ENCODE results near the gene SGSH. TPM values are rescaled to one million over a fixed set of nuclear protein-coding genes. Genes with fewer than 3 reads are reported as not detected.
A peak's percentile ranks its signal among the peaks of the same experiment; 100 is the strongest.

SGSH gene
- total RNA-seq, 3 donors from 2014 or later (not counting 1 experiment from before 2014, with no cell fraction given): 73.4 to 96.5 (median 74.1) TPM

DNA sequence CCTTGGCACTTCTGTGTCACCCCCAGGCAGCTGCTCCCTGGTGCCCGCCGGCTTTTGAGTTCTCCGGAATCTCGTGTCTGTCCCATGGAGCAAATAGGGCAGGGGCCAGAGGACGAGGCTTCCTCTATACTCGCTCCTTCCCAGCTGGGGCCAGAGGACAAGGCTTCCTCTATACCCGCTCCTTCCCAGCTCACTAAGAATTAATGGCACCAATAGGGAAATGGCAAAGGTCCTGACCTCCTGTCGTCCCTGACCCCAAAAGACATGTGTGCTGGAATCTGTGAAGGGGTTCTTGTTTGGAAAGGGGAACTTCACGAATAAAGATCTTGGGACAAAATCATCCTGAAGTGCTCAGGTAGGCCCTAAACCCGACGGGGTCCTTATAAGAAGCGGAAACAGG, 7.6 kb downstream of the SGSH start:
- DNase-seq (no peak), ATAC-seq (no peak)
- Mint-ChIP-seq H3K27ac (peak overlapping the region in 1 of 2 donors; percentile 24), H3K36me3 (no peaks in the 10 kb centered on the region), H3K9me3 (no peaks in the 10 kb centered on the region), H3K27me3 (ENCODE audit: low read depth in 2 of 2) (no peaks in the 10 kb centered on the region), H3K4me3 (no peak overlapping the region), H3K4me1 (peaks cover 4 to 5% of the 10 kb centered on the region in 2 donors)
- Histone ChIP-seq H3K27ac (ENCODE audit: low read length) (no peak overlapping the region), H3K27me3 (ENCODE audit: control insufficient read depth, insufficient read depth, low read length) (no peaks in the 10 kb centered on the region), H3K4me3 (ENCODE audit: low read length) (no peak overlapping the region), H3K36me3 (ENCODE audit: control insufficient read depth, insufficient read depth, low read length) (peaks cover 68% of the 10 kb centered on the region), H3K9me3 (ENCODE audit: control insufficient read depth, insufficient read depth, low read length) (no peaks in the 10 kb centered on the region), H3K4me1 (ENCODE audit: control insufficient read depth, insufficient read depth, low read length) (peaks cover 19% of the 10 kb centered on the region)
- WGBS (ENCODE audit: insufficient coverage): 96% methylated on average over 11 of the region's 12 CpGs
- TF ChIP-seq, protein P1, sequence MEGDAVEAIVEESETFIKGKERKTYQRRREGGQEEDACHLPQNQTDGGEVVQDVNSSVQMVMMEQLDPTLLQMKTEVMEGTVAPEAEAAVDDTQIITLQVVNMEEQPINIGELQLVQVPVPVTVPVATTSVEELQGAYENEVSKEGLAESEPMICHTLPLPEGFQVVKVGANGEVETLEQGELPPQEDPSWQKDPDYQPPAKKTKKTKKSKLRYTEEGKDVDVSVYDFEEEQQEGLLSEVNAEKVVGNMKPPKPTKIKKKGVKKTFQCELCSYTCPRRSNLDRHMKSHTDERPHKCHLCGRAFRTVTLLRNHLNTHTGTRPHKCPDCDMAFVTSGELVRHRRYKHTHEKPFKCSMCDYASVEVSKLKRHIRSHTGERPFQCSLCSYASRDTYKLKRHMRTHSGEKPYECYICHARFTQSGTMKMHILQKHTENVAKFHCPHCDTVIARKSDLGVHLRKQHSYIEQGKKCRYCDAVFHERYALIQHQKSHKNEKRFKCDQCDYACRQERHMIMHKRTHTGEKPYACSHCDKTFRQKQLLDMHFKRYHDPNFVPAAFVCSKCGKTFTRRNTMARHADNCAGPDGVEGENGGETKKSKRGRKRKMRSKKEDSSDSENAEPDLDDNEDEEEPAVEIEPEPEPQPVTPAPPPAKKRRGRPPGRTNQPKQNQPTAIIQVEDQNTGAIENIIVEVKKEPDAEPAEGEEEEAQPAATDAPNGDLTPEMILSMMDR (IDR thresholded peaks at IDR 0.05): no peak
- intact Hi-C loops (cut with micrococcal nuclease): no loop called here

DNA sequence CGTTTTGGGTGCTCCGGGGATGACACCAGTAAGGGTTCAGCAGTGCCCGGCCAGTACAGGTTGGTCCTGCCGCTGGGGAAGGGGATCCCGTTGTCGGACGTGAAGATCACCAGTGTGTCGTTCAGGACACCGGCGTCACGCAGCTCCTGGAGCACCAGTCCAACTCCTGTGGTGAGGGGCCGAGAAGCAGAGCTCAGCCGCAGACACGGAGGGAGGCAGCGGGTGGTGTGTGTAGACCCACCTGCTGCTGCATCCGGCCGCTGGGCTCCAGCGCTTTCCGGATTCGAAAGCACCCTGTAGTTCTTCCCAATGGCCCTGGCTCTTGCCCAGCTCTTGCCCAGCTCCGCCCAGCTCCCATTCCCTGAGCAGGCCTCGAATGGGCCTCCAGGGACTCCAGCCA, 8.0 kb downstream of the SGSH start:
- Mint-ChIP-seq H3K4me1 (peaks cover 0 to under 1% of the 10 kb centered on the region in 2 donors), H3K9me3 (no peaks in the 10 kb centered on the region)
- peaks cover 65% of the 10 kb centered on the region for H3K36me3 ChIP-seq (ENCODE audit: control insufficient read depth, insufficient read depth, low read length)

DNA sequence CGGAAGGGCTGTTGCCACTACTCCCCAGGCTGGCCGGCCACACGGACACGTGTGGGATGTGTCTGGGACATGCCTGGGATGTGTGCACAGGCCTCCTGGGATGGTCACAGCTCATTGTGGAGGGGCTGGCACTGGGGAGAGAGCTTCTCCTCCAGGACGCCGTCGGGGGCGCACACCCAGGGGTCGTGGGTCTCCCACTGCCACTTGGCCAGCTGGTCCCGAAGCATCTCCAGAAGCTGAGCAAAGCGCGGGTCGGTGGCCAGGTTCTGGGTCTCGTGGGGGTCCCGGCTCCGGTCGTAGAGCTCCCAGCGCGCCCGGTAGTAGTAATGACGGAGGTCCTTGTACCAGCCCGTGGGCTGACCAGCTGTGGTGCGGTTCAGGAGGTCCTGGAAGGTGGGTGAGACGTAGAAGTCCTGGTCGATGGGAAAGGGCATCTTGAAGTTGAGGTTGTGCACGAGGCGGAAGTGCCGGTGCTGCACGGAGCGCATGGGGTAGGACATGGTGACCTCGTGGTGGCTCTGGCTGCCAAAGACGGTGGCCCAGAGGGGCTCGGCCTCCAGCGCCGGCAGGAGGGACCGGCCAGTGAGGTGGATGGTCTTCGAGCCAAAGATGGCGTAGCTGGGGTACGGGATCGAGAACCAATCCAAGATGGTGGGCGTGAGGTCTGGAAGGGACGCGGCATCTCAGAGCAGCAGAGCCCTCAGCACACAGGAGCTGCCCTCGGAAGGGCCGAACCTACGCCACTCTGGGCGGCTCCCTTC, 9.6 kb downstream of the SGSH start:
- Mint-ChIP-seq H3K4me1 (no peaks in the 10 kb centered on the region), H3K27ac (no peak overlapping the region), H3K27me3 (ENCODE audit: low read depth in 2 of 2) (no peaks in the 10 kb centered on the region), H3K4me3 (no peak overlapping the region), H3K9me3 (no peaks in the 10 kb centered on the region), H3K36me3 (no peaks in the 10 kb centered on the region)
- DNase-seq: no peak
- WGBS (ENCODE audit: insufficient coverage): 96% methylated on average over 47 of the region's 47 CpGs
- intact Hi-C loops (cut with micrococcal nuclease): no loop called here
- H3K36me3 ChIP-seq (ENCODE audit: control insufficient read depth, insufficient read depth, low read length): peaks cover 56% of the 10 kb centered on the region
- ATAC-seq: no peak
- no peaks in the 10 kb centered on the region for H3K27me3 ChIP-seq (ENCODE audit: control insufficient read depth, insufficient read depth, low read length)
- no peak overlapping the region for H3K4me3 ChIP-seq (ENCODE audit: low read length)
- no peak overlapping the region for H3K27ac ChIP-seq (ENCODE audit: low read length)
- no peaks in the 10 kb centered on the region for H3K9me3 ChIP-seq (ENCODE audit: control insufficient read depth, insufficient read depth, low read length)
- TF ChIP-seq, protein P1 (IDR thresholded peaks at IDR 0.05): no peak
- H3K4me1 ChIP-seq (ENCODE audit: control insufficient read depth, insufficient read depth, low read length): peaks cover 12% of the 10 kb centered on the region

More for the DNA sequence above, 8.0 kb downstream of the SGSH start:
- Mint-ChIP-seq H3K27me3 (ENCODE audit: low read depth in 2 of 2) (no peaks in the 10 kb centered on the region), H3K4me3 (no peak overlapping the region), H3K36me3 (no peaks in the 10 kb centered on the region), H3K27ac (no peak overlapping the region)
- TF ChIP-seq, protein P1 (IDR thresholded peaks at IDR 0.05): no peak
- Histone ChIP-seq H3K9me3 (ENCODE audit: control insufficient read depth, insufficient read depth, low read length) (no peaks in the 10 kb centered on the region), H3K4me1 (ENCODE audit: control insufficient read depth, insufficient read depth, low read length) (peaks cover 15% of the 10 kb centered on the region), H3K4me3 (ENCODE audit: low read length) (no peak overlapping the region), H3K27me3 (ENCODE audit: control insufficient read depth, insufficient read depth, low read length) (no peaks in the 10 kb centered on the region), H3K27ac (ENCODE audit: low read length) (no peak overlapping the region)
- intact Hi-C loops (cut with micrococcal nuclease): no loop called here
- no peak for ATAC-seq
- 96% methylated on average over 22 of the region's 22 CpGs for WGBS (ENCODE audit: insufficient coverage)
- DNase-seq: no peak

DNA sequence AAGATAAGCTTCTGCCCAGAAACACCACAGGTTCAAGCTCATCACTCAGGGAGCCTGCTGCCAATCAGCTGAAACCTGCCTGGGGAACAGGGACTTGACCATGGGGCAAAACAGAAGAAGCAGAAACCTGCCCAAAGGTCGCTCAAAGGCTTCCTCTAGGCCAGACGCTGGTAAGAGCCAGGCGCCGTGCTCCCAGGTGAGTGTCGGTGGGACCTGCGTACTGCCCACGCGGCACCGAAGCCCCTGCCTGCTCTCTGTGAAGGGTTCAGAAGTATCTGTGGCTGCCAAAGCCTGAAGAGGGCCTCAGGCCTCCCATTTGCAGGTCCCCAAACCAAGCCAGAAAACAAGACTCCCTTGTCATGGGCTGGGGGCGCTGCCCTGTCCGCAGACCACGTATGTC, 10.4 kb downstream of the SGSH start:
- DNase-seq (no peak), ATAC-seq (no peak)
- no peak overlapping the region for H3K27ac ChIP-seq (ENCODE audit: low read length)
- no peaks in the 10 kb centered on the region for H3K27me3 ChIP-seq (ENCODE audit: control insufficient read depth, insufficient read depth, low read length)
- H3K4me1 Mint-ChIP-seq: no peaks in the 10 kb centered on the region
- no peaks in the 10 kb centered on the region for H3K9me3 Mint-ChIP-seq
- no peak overlapping the region for H3K4me3 ChIP-seq (ENCODE audit: low read length)
- H3K36me3 ChIP-seq (ENCODE audit: control insufficient read depth, insufficient read depth, low read length): peaks cover 51% of the 10 kb centered on the region
- intact Hi-C loops (cut with micrococcal nuclease): no loop called here
- H3K36me3 Mint-ChIP-seq: no peaks in the 10 kb centered on the region
- no peaks in the 10 kb centered on the region for H3K9me3 ChIP-seq (ENCODE audit: control insufficient read depth, insufficient read depth, low read length)
- H3K27ac Mint-ChIP-seq: no peak overlapping the region
- no peaks in the 10 kb centered on the region for H3K27me3 Mint-ChIP-seq (ENCODE audit: low read depth in 2 of 2)
- TF ChIP-seq, protein P1 (IDR thresholded peaks at IDR 0.05): no peak
- 91% methylated on average over 12 of the region's 12 CpGs for WGBS (ENCODE audit: insufficient coverage)
- no peak overlapping the region for H3K4me3 Mint-ChIP-seq
- H3K4me1 ChIP-seq (ENCODE audit: control insufficient read depth, insufficient read depth, low read length): peaks cover 12% of the 10 kb centered on the region

Data from natural killer cell (primary cell).